SKM-1 treated with dmso at 0.1 percent for 144 hours (cell line): ENCODE measurements around the gene ALKBH4.
"Not testable (repeated sequence)": the region's sequence is repeated elsewhere in the genome, so short reads cannot be mapped to it uniquely, and the experiment has no call there.

Experiments used
- DNase-seq: peaks from one replicate; lab custom pipeline; 2025; ENCODE audit not compliant: unreplicated experiment; lab: John Stamatoyannopoulos, UW

Gene ALKBH4

GRCh38 chr7:102455596-102455995 is 9.1 kb downstream of the ALKBH4 start:
- DNase-seq, result no peak

- DNase-seq, result not testable (repeated sequence)
Measured at GRCh38 chr7:102454932-102455331, 9.7 kb downstream of the ALKBH4 start.

- DNase-seq, result no peak
Measured at GRCh38 chr7:102454468-102454867, 10.2 kb downstream of the ALKBH4 start.

GRCh38 chr7:102453319-102453718 is 11.3 kb downstream of the ALKBH4 start:
- DNase-seq, result no peak

GRCh38 chr7:102452451-102452850 is 12.2 kb downstream of the ALKBH4 start:
- DNase-seq, result no peak

- DNase-seq, result no peak
Measured at GRCh38 chr7:102451371-102452054, 13.2 kb downstream of the ALKBH4 start.

- DNase-seq, result no peak
Measured at GRCh38 chr7:102450242-102450641, 14.4 kb downstream of the ALKBH4 start.

- no peak for DNase-seq
Measured at GRCh38 chr7:102449136-102449535, 15.5 kb downstream of the ALKBH4 start.

GRCh38 chr7:102447311-102447710 is 17.4 kb downstream of the ALKBH4 start:
- no peak for DNase-seq

- no peak for DNase-seq
Measured at GRCh38 chr7:102446387-102447156, 18.1 kb downstream of the ALKBH4 start.

GRCh38 chr7:102445674-102446071 is 19.0 kb downstream of the ALKBH4 start:
- no peak for DNase-seq

- no peak for DNase-seq
Measured at GRCh38 chr7:102444961-102445673, 19.5 kb downstream of the ALKBH4 start.

GRCh38 chr7:102439963-102440795 is 24.5 kb downstream of the ALKBH4 start:
- DNase-seq, result no peak

- DNase-seq, result no peak
Measured at GRCh38 chr7:102436118-102436517, 28.5 kb downstream of the ALKBH4 start.

- DNase-seq, result no peak
Measured at GRCh38 chr7:102434039-102434486, 30.6 kb downstream of the ALKBH4 start.

- peak; percentile 41 for DNase-seq
Measured at GRCh38 chr7:102433219-102434038, 31.2 kb downstream of the ALKBH4 start, which contains the start of gene ORAI2. Gene ORAI2, plus strand, starts transcription at chr7:102433575. Its CDS starts 5,382 bp downstream, at chr7:102438957.

- no peak for DNase-seq
Measured at GRCh38 chr7:102432442-102433218, 32.0 kb downstream of the ALKBH4 start.

- no peak for DNase-seq
Measured at GRCh38 chr7:102431617-102432298, 32.9 kb downstream of the ALKBH4 start.
